Caco-2 (cell line): ENCODE results near the gene C18orf63. TPM values are rescaled to one million over a fixed set of nuclear protein-coding genes. Genes with fewer than 3 reads are reported as not detected.

Experiments used
- BruUV-seq: library from RNA; stranded (reverse); fragments of 400-500 nt; replicated peaks from 2 replicates; lab custom pipeline; 2021; lab: Mats Ljungman, UMichigan
- CTCF ChIA-PET: fragments of 300-600 bp; sonication (Branson Sonifier 250); formaldehyde crosslinking; loops from one replicate; lab custom pipeline; 2022; ENCODE audit warnings: antibody characterized with exemption; lab: Charles Lee
- POLR2A ChIA-PET: fragments of 300-600 bp; sonication (Branson Sonifier 250); formaldehyde crosslinking; loops from one replicate; lab custom pipeline; 2022; ENCODE audit warnings: antibody characterized with exemption; lab: Charles Lee
- DNase-seq, 2 experiments: peaks; one replicate each; pipeline versions ENCODE4 v3.0.0 to v3.0.0-alpha.2; 2020 to 2022
- H3K27me3 ChIP-seq: replicated peaks from 2 replicates; pipeline ENCODE4 v1.6.0; 2011; ENCODE audit warnings: low read length; ENCODE audit not compliant: control insufficient read depth, insufficient read depth
- H3K36me3 ChIP-seq: 2 replicates; pipeline ENCODE4 v1.5.1; 2011; ENCODE audit warnings: low read length; ENCODE audit not compliant: control insufficient read depth, insufficient read depth
- H3K4me1 ChIP-seq: fragments of 250-450 bp; sonication (Bioruptor Pico); 2 replicates; pipeline ENCODE4 v1.5.1; 2020; ENCODE audit warnings: mild to moderate bottlenecking
- H3K4me3 ChIP-seq: 2 replicates; pipeline ENCODE4 v1.5.1; 2011; ENCODE audit warnings: low read depth, mild to moderate bottlenecking, control low read depth, low read length
- H3K9me3 ChIP-seq: fragments of 250-450 bp; sonication (Bioruptor Pico); 2 replicates; pipeline ENCODE4 v1.5.1; 2020; ENCODE audit warnings: mild to moderate bottlenecking, moderate library complexity
- H3K27ac Mint-ChIP-seq: one replicate; pipeline ENCODE4 v1.8.0; 2022; ENCODE audit warnings: mixed read lengths; ENCODE audit not compliant: unreplicated experiment
- H3K27me3 Mint-ChIP-seq: one replicate; pipeline ENCODE4 v1.8.0; 2022; ENCODE audit warnings: mixed read lengths; ENCODE audit not compliant: insufficient read depth, unreplicated experiment
- H3K36me3 Mint-ChIP-seq: one replicate; pipeline ENCODE4 v1.8.0; 2022; ENCODE audit warnings: mild to moderate bottlenecking, mixed read lengths; ENCODE audit not compliant: insufficient read depth, unreplicated experiment
- H3K4me1 Mint-ChIP-seq: one replicate; pipeline ENCODE4 v1.8.0; 2022; ENCODE audit warnings: low read depth, mixed read lengths; ENCODE audit not compliant: unreplicated experiment
- H3K4me3 Mint-ChIP-seq: one replicate; pipeline ENCODE4 v1.8.0; 2022; ENCODE audit warnings: mild to moderate bottlenecking, moderate library complexity, mixed read lengths; ENCODE audit not compliant: unreplicated experiment
- H3K9me3 Mint-ChIP-seq: one replicate; pipeline ENCODE4 v1.8.0; 2022; ENCODE audit warnings: mixed read lengths; ENCODE audit not compliant: unreplicated experiment
- CTCF ChIP-seq, 2 experiments: fragments of 200-600 bp in 1 of 2; IDR thresholded peaks; 1 replicate in 1 of 2; 2 replicates in 1 of 2; pipeline versions ENCODE4 v1.5.1 to v1.8.0; 2011 to 2022; ENCODE audit warnings: antibody characterized with exemption in 1 of 2, control low read depth in 1 of 2, inconsistent platforms in 1 of 2, low read depth in 1 of 2, low read length in 1 of 2, mild to moderate bottlenecking in 1 of 2, moderate library complexity in 1 of 2; ENCODE audit not compliant: insufficient read depth in 1 of 2, severe bottlenecking in 1 of 2, unreplicated experiment in 1 of 2
- intact Hi-C: fragments of 100-400 bp; cut with micrococcal nuclease; formaldehyde crosslinking; loops from one replicate; pipeline ENCODE4 v1.10.0; 2022; ENCODE audit not compliant: unreplicated experiment
- total RNA-seq: library from RNA; stranded (reverse); gene quantifications from 2 replicates; pipeline ENCODE4 v1.2.3, GENCODE V29; 2022

C18orf63 gene
- total RNA-seq, 1 experiment from 2014 or later: not detected

GRCh38 chr18:74274700-74275099, 40.9 kb upstream of the C18orf63 start:
- no TSS peak for BruUV-seq
- TF ChIP-seq CTCF (IDR thresholded peaks at IDR 0.05; ENCODE audit: insufficient read depth in 1 of 2, low read depth in 1 of 2, low read length in 1 of 2, severe bottlenecking in 1 of 2, unreplicated experiment in 1 of 2): no peak
- Histone ChIP-seq H3K4me1 (no peaks in the 10 kb centered on the region), H3K9me3 (no peaks in the 10 kb centered on the region), H3K27me3 (no peaks in the 10 kb centered on the region), H3K4me3 (no peak overlapping the region), H3K36me3 (no peaks in the 10 kb centered on the region)
- Mint-ChIP-seq H3K27ac (no peak overlapping the region), H3K9me3 (no peaks in the 10 kb centered on the region), H3K4me1 (no peaks in the 10 kb centered on the region), H3K27me3 (no peaks in the 10 kb centered on the region), H3K36me3 (peaks cover 12% of the 10 kb centered on the region), H3K4me3 (no peak overlapping the region)
- intact Hi-C loops: no loop called here
- CTCF ChIA-PET: no interaction called here
- no peak for DNase-seq
- POLR2A ChIA-PET: no interaction called here

- no peaks in the 10 kb centered on the region for H3K4me1 ChIP-seq
- no peaks in the 10 kb centered on the region for H3K27me3 ChIP-seq
- CTCF ChIA-PET: no interaction called here
- no TSS peak for BruUV-seq
- Mint-ChIP-seq H3K4me1 (peaks cover 2% of the 10 kb centered on the region), H3K4me3 (no peak overlapping the region), H3K36me3 (peaks cover 12% of the 10 kb centered on the region), H3K27ac (no peak overlapping the region), H3K27me3 (no peaks in the 10 kb centered on the region), H3K9me3 (no peaks in the 10 kb centered on the region)
- intact Hi-C loops: no loop called here
- TF ChIP-seq CTCF (IDR thresholded peaks at IDR 0.05; ENCODE audit: insufficient read depth in 1 of 2, low read depth in 1 of 2, low read length in 1 of 2, severe bottlenecking in 1 of 2, unreplicated experiment in 1 of 2): no peak
- H3K36me3 ChIP-seq: no peaks in the 10 kb centered on the region
- POLR2A ChIA-PET: no interaction called here
- no peaks in the 10 kb centered on the region for H3K9me3 ChIP-seq
- no peak overlapping the region for H3K4me3 ChIP-seq
- no peak for DNase-seq
These were observed 39.9 kb upstream of the C18orf63 start for GRCh38 chr18:74275736-74276135.

- no peak for DNase-seq
- CTCF ChIA-PET: no interaction called here
- no peaks in the 10 kb centered on the region for H3K36me3 ChIP-seq
- Mint-ChIP-seq H3K36me3 (peaks cover 19% of the 10 kb centered on the region), H3K27ac (no peak overlapping the region), H3K27me3 (no peaks in the 10 kb centered on the region), H3K4me3 (no peak overlapping the region), H3K4me1 (peaks cover 11% of the 10 kb centered on the region), H3K9me3 (no peaks in the 10 kb centered on the region)
- intact Hi-C loops: no loop called here
- no peak for TF ChIP-seq CTCF (IDR thresholded peaks at IDR 0.05; ENCODE audit: insufficient read depth in 1 of 2, low read depth in 1 of 2, low read length in 1 of 2, severe bottlenecking in 1 of 2, unreplicated experiment in 1 of 2)
- no peaks in the 10 kb centered on the region for H3K9me3 ChIP-seq
- no peak overlapping the region for H3K4me3 ChIP-seq
- POLR2A ChIA-PET: no interaction called here
- peaks cover 4% of the 10 kb centered on the region for H3K4me1 ChIP-seq
- no TSS peak for BruUV-seq
- no peaks in the 10 kb centered on the region for H3K27me3 ChIP-seq
These were observed 39.0 kb upstream of the C18orf63 start for GRCh38 chr18:74276609-74277008.
